Measurements from ENCODE around the gene SYCN.

SYCN gene

DNA sequence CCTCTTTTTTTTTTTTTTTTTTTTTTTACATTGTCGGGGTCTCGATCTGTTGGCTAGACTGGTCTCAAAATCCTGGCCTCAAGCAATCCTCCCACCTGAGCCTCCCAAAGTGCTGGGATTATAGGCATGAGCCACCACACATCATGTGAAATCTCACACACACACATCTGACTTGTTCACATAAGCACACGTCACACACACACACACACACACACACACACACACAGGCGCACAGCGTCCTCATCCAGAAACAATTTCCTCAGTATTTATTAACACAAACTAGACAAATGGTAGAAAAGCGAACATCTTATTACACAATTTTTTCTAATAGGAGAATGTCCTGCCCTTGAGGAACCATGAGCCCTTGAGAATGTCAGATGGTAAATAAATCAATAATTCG, 5.1 kb upstream of the SYCN start:
- H3K4me3 ChIP-seq (ENCODE audit: low read depth, low read length): no peak overlapping the region
- H3K27me3 ChIP-seq (ENCODE audit: control insufficient read depth, insufficient read depth, low read length): no peaks in the 10 kb centered on the region
- no peak overlapping the region for H3K4me2 ChIP-seq (ENCODE audit: low read length)
- H2AFZ ChIP-seq: no peak overlapping the region
- H3K27ac ChIP-seq: no peak overlapping the region
- H3K9ac ChIP-seq: no peak overlapping the region
- H3K9me3 ChIP-seq (ENCODE audit: control insufficient read depth, low read length): no peaks in the 10 kb centered on the region
- TF ChIP-seq, protein P1, sequence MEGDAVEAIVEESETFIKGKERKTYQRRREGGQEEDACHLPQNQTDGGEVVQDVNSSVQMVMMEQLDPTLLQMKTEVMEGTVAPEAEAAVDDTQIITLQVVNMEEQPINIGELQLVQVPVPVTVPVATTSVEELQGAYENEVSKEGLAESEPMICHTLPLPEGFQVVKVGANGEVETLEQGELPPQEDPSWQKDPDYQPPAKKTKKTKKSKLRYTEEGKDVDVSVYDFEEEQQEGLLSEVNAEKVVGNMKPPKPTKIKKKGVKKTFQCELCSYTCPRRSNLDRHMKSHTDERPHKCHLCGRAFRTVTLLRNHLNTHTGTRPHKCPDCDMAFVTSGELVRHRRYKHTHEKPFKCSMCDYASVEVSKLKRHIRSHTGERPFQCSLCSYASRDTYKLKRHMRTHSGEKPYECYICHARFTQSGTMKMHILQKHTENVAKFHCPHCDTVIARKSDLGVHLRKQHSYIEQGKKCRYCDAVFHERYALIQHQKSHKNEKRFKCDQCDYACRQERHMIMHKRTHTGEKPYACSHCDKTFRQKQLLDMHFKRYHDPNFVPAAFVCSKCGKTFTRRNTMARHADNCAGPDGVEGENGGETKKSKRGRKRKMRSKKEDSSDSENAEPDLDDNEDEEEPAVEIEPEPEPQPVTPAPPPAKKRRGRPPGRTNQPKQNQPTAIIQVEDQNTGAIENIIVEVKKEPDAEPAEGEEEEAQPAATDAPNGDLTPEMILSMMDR (IDR thresholded peaks at IDR 0.05): no peak
- no peaks in the 10 kb centered on the region for H3K4me1 ChIP-seq
- H3K36me3 ChIP-seq (ENCODE audit: control insufficient read depth, insufficient read depth, low read length): no peaks in the 10 kb centered on the region
- no peaks in the 10 kb centered on the region for H3K79me2 ChIP-seq

DNA sequence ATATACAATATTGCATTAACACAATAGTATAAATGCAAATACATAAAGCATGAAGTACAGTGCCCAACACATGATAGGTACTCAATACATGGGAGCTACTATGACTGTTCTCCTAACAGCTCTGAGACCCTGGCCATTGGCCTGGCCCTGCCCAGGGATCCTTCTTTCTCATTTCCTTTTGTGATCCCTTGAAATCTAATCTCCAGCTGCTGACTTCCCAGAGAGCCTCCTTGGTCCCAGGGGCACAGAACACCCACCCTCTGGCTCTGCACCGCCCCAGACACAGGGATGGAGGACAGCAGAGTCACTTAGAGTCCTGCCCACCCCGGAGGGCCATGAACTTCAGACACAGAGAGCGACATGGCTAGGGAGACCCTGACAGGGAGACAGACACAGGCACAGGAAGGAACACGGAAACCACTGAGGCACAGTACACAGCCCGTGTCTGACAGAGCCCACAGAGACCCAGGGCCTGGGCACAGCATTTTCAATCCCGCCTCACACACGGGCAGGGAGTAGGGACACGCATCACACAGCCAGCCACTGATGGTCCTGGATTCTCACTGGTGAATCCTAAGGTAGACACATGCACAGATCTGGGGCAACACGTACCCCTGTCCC, 4.2 kb upstream of the SYCN start:
- no peak overlapping the region for H3K4me2 ChIP-seq (ENCODE audit: low read length)
- H3K4me3 ChIP-seq (ENCODE audit: low read depth, low read length): no peak overlapping the region
- no peak overlapping the region for H3K27ac ChIP-seq

DNA sequence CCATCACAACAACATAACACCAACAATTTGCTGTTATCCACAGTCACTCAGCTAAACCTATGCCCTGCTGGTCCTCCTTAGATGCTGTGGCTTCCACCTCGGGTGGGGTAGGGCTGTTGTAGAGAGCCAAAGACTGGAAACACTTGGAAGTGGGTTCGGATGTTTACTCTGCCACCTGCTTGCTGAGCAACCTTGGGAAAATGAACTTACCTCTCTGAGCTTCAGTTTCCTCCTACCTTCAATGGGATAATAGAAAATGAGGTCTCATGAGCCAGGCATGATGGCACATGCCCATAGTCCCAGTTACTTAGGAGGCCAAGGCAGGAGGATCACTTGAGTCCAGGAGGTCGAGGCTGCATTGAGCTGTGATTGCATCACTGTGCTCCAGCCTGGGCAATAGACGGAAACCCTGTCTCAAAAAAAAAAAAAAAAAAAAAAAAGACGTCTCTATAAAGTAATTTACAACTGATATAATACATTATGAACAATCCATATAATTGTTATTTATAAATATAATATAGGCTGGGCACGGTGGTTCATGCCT, 3.3 kb upstream of the SYCN start:
- no peak overlapping the region for H3K9ac ChIP-seq
- H3K79me2 ChIP-seq: no peaks in the 10 kb centered on the region
- no peak overlapping the region for H3K4me2 ChIP-seq (ENCODE audit: low read length)
- H2AFZ ChIP-seq: no peak overlapping the region
- TF ChIP-seq, protein P1 (IDR thresholded peaks at IDR 0.05): no peak
- H3K27me3 ChIP-seq (ENCODE audit: control insufficient read depth, insufficient read depth, low read length): no peaks in the 10 kb centered on the region
- no peak overlapping the region for H3K27ac ChIP-seq
- no peaks in the 10 kb centered on the region for H3K36me3 ChIP-seq (ENCODE audit: control insufficient read depth, insufficient read depth, low read length)
- H3K4me3 ChIP-seq (ENCODE audit: low read depth, low read length): no peak overlapping the region
- no peaks in the 10 kb centered on the region for H3K9me3 ChIP-seq (ENCODE audit: control insufficient read depth, low read length)
- no peaks in the 10 kb centered on the region for H3K4me1 ChIP-seq

More for the DNA sequence above, 4.2 kb upstream of the SYCN start:
- H2AFZ ChIP-seq: no peak overlapping the region
- no peaks in the 10 kb centered on the region for H3K27me3 ChIP-seq (ENCODE audit: control insufficient read depth, insufficient read depth, low read length)
- H3K36me3 ChIP-seq (ENCODE audit: control insufficient read depth, insufficient read depth, low read length): no peaks in the 10 kb centered on the region
- H3K9ac ChIP-seq: no peak overlapping the region
- no peaks in the 10 kb centered on the region for H3K79me2 ChIP-seq
- H3K9me3 ChIP-seq (ENCODE audit: control insufficient read depth, low read length): no peaks in the 10 kb centered on the region
- TF ChIP-seq, protein P1 (IDR thresholded peaks at IDR 0.05): no peak
- H3K4me1 ChIP-seq: no peaks in the 10 kb centered on the region

DNA sequence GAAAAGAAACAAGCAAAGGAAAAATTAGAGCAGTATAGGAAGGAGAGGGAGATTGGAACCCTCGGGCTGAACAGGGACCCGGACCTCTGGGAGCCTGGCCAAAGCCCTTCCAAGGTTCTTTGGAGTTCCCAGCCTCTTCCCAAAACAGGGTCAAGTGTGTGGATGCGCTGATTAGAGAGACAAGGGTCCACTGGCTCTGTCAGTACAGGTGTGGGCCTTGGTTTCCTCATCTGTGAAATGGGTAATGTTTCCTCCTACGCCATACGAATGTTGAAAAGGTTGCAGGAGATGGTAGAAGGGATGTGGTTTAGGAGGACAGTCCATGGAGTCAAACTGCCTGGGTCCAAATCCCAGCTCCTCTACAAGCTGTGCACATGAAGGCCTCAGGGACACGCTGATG, 2.1 kb upstream of the SYCN start:
- TF ChIP-seq, protein P1 (IDR thresholded peaks at IDR 0.05): no peak
- H3K9ac ChIP-seq: no peak overlapping the region
- H3K79me2 ChIP-seq: no peaks in the 10 kb centered on the region
- no peak overlapping the region for H2AFZ ChIP-seq
- H3K27me3 ChIP-seq (ENCODE audit: control insufficient read depth, insufficient read depth, low read length): no peaks in the 10 kb centered on the region
- no peaks in the 10 kb centered on the region for H3K9me3 ChIP-seq (ENCODE audit: control insufficient read depth, low read length)
- no peaks in the 10 kb centered on the region for H3K36me3 ChIP-seq (ENCODE audit: control insufficient read depth, insufficient read depth, low read length)
- no peak overlapping the region for H3K4me2 ChIP-seq (ENCODE audit: low read length)
- H3K4me1 ChIP-seq: no peaks in the 10 kb centered on the region
- no peak overlapping the region for H3K4me3 ChIP-seq (ENCODE audit: low read depth, low read length)
- no peak overlapping the region for H3K27ac ChIP-seq

DNA sequence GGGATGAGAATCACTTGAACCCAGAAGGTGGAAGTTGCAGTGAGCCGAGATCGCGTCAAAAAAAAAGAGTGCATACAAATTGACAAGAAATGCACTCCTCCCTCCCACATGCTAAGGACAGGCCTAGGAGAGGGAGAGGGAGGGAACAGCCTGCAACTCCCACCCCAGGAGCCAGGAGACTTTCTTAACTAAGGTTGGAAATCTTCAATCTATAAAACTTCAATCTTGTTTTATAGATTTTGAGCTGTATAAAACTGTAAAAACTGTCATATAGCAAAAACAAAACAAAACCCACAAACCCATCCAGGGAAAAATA, 1.3 kb upstream of the SYCN start:
- no peaks in the 10 kb centered on the region for H3K9me3 ChIP-seq (ENCODE audit: control insufficient read depth, low read length)
- no peaks in the 10 kb centered on the region for H3K36me3 ChIP-seq (ENCODE audit: control insufficient read depth, insufficient read depth, low read length)
- no peak overlapping the region for H3K27ac ChIP-seq
- TF ChIP-seq, protein P1 (IDR thresholded peaks at IDR 0.05): no peak
- H3K4me2 ChIP-seq (ENCODE audit: low read length): no peak overlapping the region
- no peaks in the 10 kb centered on the region for H3K79me2 ChIP-seq
- H3K4me1 ChIP-seq: no peaks in the 10 kb centered on the region
- H3K4me3 ChIP-seq (ENCODE audit: low read depth, low read length): no peak overlapping the region
- H3K9ac ChIP-seq: no peak overlapping the region
- no peak overlapping the region for H2AFZ ChIP-seq
- H3K27me3 ChIP-seq (ENCODE audit: control insufficient read depth, insufficient read depth, low read length): no peaks in the 10 kb centered on the region

Data from parathyroid adenoma (tissue), 2 donors.